SU-DHL-6 (cell line): ENCODE measurements around the gene KRTDAP.

Source experiments
- H2AFZ ChIP-seq: fragments of 200-600 bp; sonication (generic); 2 replicates; pipeline ENCODE4 v1.6.1; 2014; ENCODE audit warnings: low read depth, mild to moderate bottlenecking, moderate library complexity, mixed read lengths, antibody characterized with exemption, low read length; ENCODE audit not compliant: severe bottlenecking
- H3F3A ChIP-seq: fragments of 200-600 bp; shearing (Covaris generic); 2 replicates; pipeline ENCODE4 v1.6.0; 2016; ENCODE audit warnings: antibody characterized with exemption, mild to moderate bottlenecking; ENCODE audit not compliant: insufficient read depth
- H3K27ac ChIP-seq: fragments of 200-600 bp; sonication (generic); 2 replicates; pipeline ENCODE4 v1.5.1; 2016; ENCODE audit warnings: low read depth, mild to moderate bottlenecking, low read length, moderate library complexity, mixed read lengths
- H3K27me3 ChIP-seq: fragments of 200-600 bp; sonication (generic), shearing (Covaris generic); 2 replicates; pipeline ENCODE4 v1.6.0; 2014; ENCODE audit warnings: mild to moderate bottlenecking, low read length
- H3K36me3 ChIP-seq: fragments of 200-600 bp; sonication (generic); 2 replicates; pipeline ENCODE4 v1.6.1; 2014; ENCODE audit warnings: mild to moderate bottlenecking, low read length, mixed read lengths
- H3K4me2 ChIP-seq: fragments of 300-600, 200-600 bp; shearing (Covaris generic), sonication (generic); 2 replicates; pipeline ENCODE4 v1.6.0; 2014; ENCODE audit warnings: low read length, low read depth, mild to moderate bottlenecking; ENCODE audit not compliant: poor library complexity, severe bottlenecking
- H3K4me3 ChIP-seq: fragments of 200-600 bp; sonication (generic); 2 replicates; pipeline ENCODE4 v1.5.1; 2014; ENCODE audit warnings: antibody characterized with exemption, low read length, mild to moderate bottlenecking, mixed read lengths; ENCODE audit not compliant: insufficient read depth, poor library complexity, severe bottlenecking
- H3K79me2 ChIP-seq: fragments of 200-600 bp; sonication (generic); 2 replicates; pipeline ENCODE4 v1.6.1; 2014; ENCODE audit warnings: mild to moderate bottlenecking, low read length, moderate library complexity; ENCODE audit not compliant: insufficient read depth
- H3K9ac ChIP-seq: fragments of 200-600 bp; sonication (generic); 2 replicates; pipeline ENCODE4 v1.7.0; 2014; ENCODE audit warnings: mild to moderate bottlenecking, low read length
- H3K9me2 ChIP-seq: fragments of 200-600 bp; sonication (generic); replicated peaks from 2 replicates; pipeline ENCODE4 v1.6.1; 2014; ENCODE audit warnings: low read length; ENCODE audit not compliant: insufficient read depth
- H3K9me3 ChIP-seq: fragments of 200-600 bp; sonication (generic); 2 replicates; pipeline ENCODE4 v1.6.1; 2014; ENCODE audit warnings: low read length, mixed read lengths; ENCODE audit not compliant: insufficient read depth
- H4K20me1 ChIP-seq: fragments of 200-600 bp; sonication (generic); 2 replicates; pipeline ENCODE4 v1.6.1; 2014; ENCODE audit warnings: low read depth, mild to moderate bottlenecking, antibody characterized with exemption, low read length, moderate library complexity, mixed read lengths
- CTCF ChIP-seq: fragments of 200-600 bp; sonication (generic); IDR thresholded peaks from one replicate; pipeline ENCODE4 v1.5.1; 2017; ENCODE audit warnings: antibody characterized with exemption, mild to moderate bottlenecking, low read length, moderate library complexity; ENCODE audit not compliant: insufficient read depth, poor library complexity, severe bottlenecking
- EZH2phosphoT487 ChIP-seq: fragments of 200-600 bp; sonication (generic), shearing (Covaris generic); conservative IDR thresholded peaks from 2 replicates; pipeline ENCODE4 v1.6.1; 2018; ENCODE audit warnings: mild to moderate bottlenecking, antibody characterized with exemption, low read length, moderate library complexity, mixed read lengths

Gene KRTDAP

DNA sequence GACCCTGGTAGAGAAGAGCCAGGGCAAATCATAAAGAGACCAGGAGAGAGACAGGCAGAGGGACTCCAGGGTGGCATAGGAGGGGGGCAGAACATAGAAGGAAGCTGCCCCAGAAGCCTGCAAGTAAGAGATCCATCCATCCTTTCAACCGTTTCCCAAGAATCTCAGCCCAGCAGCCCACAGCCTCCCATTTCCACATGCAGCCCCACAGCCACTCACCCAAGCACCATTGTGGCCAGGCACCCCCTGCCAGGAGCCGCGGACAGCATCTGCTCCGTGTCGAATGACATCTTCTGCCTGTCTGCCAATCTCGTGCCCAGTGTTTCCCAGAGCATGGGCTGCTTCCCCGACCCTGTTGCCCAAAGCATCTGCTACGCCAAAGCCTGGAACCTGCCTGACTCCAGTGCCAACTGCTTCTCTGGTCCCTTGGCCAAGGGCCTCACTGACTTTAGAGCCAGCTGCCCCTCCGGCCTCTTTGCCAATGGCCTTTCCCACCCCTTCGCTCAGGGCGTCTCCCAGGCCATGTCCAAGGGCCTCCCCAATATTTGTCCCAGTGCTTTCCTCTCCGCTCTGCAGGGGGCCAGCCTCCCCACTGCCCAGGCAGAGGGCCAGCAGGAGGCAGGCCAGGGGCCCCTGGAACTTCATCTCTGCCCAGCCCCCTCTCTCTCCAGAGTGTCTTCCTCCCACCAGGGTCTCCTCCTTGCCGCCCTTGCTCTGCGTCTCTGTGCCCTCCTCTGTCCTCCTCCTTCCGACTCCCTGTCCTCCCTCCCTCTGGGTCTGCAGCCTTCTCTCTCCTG lies 22.8 kb upstream of the KRTDAP start:
- H3K79me2 ChIP-seq = no peaks in the 10 kb centered on the region
- H3K9me3 ChIP-seq = no peaks in the 10 kb centered on the region
- H3K4me3 ChIP-seq = no peak overlapping the region
- H4K20me1 ChIP-seq = no peaks in the 10 kb centered on the region
- no peaks in the 10 kb centered on the region for H3F3A ChIP-seq
- no peak overlapping the region for H3K4me2 ChIP-seq
- no peaks in the 10 kb centered on the region for H3K9me2 ChIP-seq
- H3K9ac ChIP-seq = no peak overlapping the region
- no peak overlapping the region for H3K27ac ChIP-seq
- no peak overlapping the region for H2AFZ ChIP-seq
- no peaks in the 10 kb centered on the region for H3K27me3 ChIP-seq
- TF ChIP-seq EZH2phosphoT487 (no peak), CTCF (no peak)
- no peaks in the 10 kb centered on the region for H3K36me3 ChIP-seq

DNA sequence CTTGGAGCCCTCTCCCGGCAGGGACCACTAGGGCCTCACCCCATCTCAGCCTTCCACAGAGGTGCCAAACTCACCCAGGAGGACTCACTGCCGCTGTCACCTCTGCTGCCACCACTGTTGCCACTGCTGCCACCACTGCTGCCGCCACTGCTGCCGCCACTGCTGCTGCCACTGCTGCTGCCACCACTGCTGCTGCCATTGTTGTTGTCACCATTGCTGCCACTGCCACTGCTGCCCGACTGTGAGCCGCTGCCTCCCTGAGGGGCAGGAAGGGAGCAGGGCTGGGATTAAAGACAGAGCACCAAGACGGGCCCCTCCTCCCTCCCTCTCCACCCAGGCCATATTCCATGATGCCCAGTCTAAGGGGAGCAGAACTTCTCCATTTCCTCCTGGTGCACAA lies 21.1 kb upstream of the KRTDAP start:
- H3K27ac ChIP-seq = no peak overlapping the region
- no peaks in the 10 kb centered on the region for H3K9me2 ChIP-seq
- H3K36me3 ChIP-seq = no peaks in the 10 kb centered on the region
- H3F3A ChIP-seq = no peaks in the 10 kb centered on the region
- no peak overlapping the region for H2AFZ ChIP-seq
- TF ChIP-seq EZH2phosphoT487 (no peak), CTCF (no peak)
- peaks cover 4% of the 10 kb centered on the region; the same call in 1 of the 2 replicates for H3K27me3 ChIP-seq
- no peak overlapping the region for H3K4me2 ChIP-seq
- no peaks in the 10 kb centered on the region for H3K9me3 ChIP-seq
- H3K4me3 ChIP-seq = no peak overlapping the region
- H3K79me2 ChIP-seq = no peaks in the 10 kb centered on the region
- no peaks in the 10 kb centered on the region for H4K20me1 ChIP-seq
- no peak overlapping the region for H3K9ac ChIP-seq

DNA sequence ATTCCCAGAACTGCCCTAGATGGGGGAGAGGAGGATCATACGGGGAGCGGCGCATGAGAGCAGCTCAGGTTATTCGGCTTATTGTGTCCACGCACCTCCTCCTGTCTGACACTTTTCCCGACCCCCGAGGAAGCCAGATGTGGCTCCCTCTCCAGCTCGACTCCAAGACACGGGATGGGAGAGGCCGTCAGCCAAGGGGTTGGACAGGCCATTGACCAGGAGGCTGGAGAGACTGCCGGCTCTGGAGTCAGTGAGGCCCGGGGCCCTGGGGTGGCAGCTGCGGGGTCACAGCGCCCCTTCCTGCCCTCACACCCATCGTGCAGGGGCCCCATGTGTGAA lies 20.3 kb upstream of the KRTDAP start:
- H4K20me1 ChIP-seq = no peaks in the 10 kb centered on the region
- H3K36me3 ChIP-seq = no peaks in the 10 kb centered on the region
- H3K27ac ChIP-seq = no peak overlapping the region
- H3K9me3 ChIP-seq = no peaks in the 10 kb centered on the region
- TF ChIP-seq EZH2phosphoT487 (no peak), CTCF (no peak)
- no peak overlapping the region for H2AFZ ChIP-seq
- no peaks in the 10 kb centered on the region for H3K9me2 ChIP-seq
- H3K4me3 ChIP-seq = no peak overlapping the region
- H3F3A ChIP-seq = no peaks in the 10 kb centered on the region
- no peak overlapping the region for H3K4me2 ChIP-seq
- no peak overlapping the region for H3K9ac ChIP-seq
- H3K27me3 ChIP-seq = peaks cover 4% of the 10 kb centered on the region; the same call in 1 of the 2 replicates
- H3K79me2 ChIP-seq = no peaks in the 10 kb centered on the region
